Mesendoderm (in vitro differentiated cells): ENCODE data around the gene TMEM259.

Experiments used
- DNase-seq: peaks from one replicate; pipeline ENCODE4 v3.0.0; 2013
- H2AK5ac ChIP-seq: 2 replicates; pipeline ENCODE4 v1.6.1; 2013; ENCODE audit warnings: low read length, inconsistent platforms
- H2BK120ac ChIP-seq: 2 replicates; pipeline ENCODE4 v1.6.1; 2013; ENCODE audit warnings: low read depth, mild to moderate bottlenecking, low read length, moderate library complexity, mixed read lengths
- H2BK15ac ChIP-seq: replicated peaks from 2 replicates; pipeline ENCODE4 v1.6.1; 2013; ENCODE audit warnings: low read depth, mild to moderate bottlenecking, moderate library complexity
- H2BK5ac ChIP-seq: 2 replicates; pipeline ENCODE4 v1.6.1; 2013; ENCODE audit warnings: low read length, inconsistent platforms
- H3K18ac ChIP-seq: 2 replicates; pipeline ENCODE4 v1.6.1; 2013; ENCODE audit warnings: mild to moderate bottlenecking, low read length, mixed read lengths
- H3K23ac ChIP-seq: one replicate; pipeline ENCODE4 v1.6.1; 2013; ENCODE audit warnings: low read length
- H3K27ac ChIP-seq: 2 replicates; pipeline ENCODE4 v1.5.1; 2013; ENCODE audit warnings: low read depth, mild to moderate bottlenecking, inconsistent platforms, low read length, moderate library complexity
- H3K27me3 ChIP-seq: 2 replicates; pipeline ENCODE4 v1.6.1; 2013; ENCODE audit warnings: low read length, control low read depth, mild to moderate bottlenecking, inconsistent platforms; ENCODE audit not compliant: insufficient read depth, poor library complexity
- H3K36me3 ChIP-seq: 2 replicates; pipeline ENCODE4 v1.6.1; 2013; ENCODE audit warnings: low read length, inconsistent platforms; ENCODE audit not compliant: control insufficient read depth, insufficient read depth
- H3K4ac ChIP-seq: one replicate; pipeline ENCODE4 v1.6.1; 2013; ENCODE audit warnings: low read depth, mild to moderate bottlenecking, low read length, moderate library complexity
- H3K4me1 ChIP-seq: 2 replicates; pipeline ENCODE4 v1.6.1; 2013; ENCODE audit warnings: low read depth, low read length, inconsistent platforms; ENCODE audit not compliant: control insufficient read depth
- H3K4me2 ChIP-seq: 2 replicates; pipeline ENCODE4 v1.6.1; 2013; ENCODE audit warnings: low read length
- H3K4me3 ChIP-seq: 2 replicates; pipeline ENCODE4 v1.5.1; 2013; ENCODE audit warnings: mild to moderate bottlenecking, low read length
- H3K56ac ChIP-seq: one replicate; pipeline ENCODE4 v1.6.1; 2013; ENCODE audit warnings: low read length
- H3K79me1 ChIP-seq: 2 replicates; pipeline ENCODE4 v1.6.1; 2013; ENCODE audit warnings: low read length, inconsistent platforms
- H3K79me2 ChIP-seq: 2 replicates; pipeline ENCODE4 v1.6.1; 2013; ENCODE audit warnings: mild to moderate bottlenecking, low read length; ENCODE audit not compliant: control insufficient read depth, insufficient read depth
- H3K9ac ChIP-seq: 2 replicates; pipeline ENCODE4 v1.6.1; 2013; ENCODE audit warnings: low read length, inconsistent platforms
- H4K5ac ChIP-seq: one replicate; pipeline ENCODE4 v1.6.1; 2013; ENCODE audit warnings: low read length
- H4K8ac ChIP-seq: one replicate; pipeline ENCODE4 v1.6.1; 2013; ENCODE audit warnings: low read depth, mild to moderate bottlenecking, control low read depth, low read length, moderate library complexity
- WGBS: extraction: QIAGEN DNeasy Blood & Tissue Kit; methylation state at CpG from one replicate; pipeline ENCODE4 v1.1.7; 2013; ENCODE audit warnings: low lambda C conversion rate, missing lambda C conversion rate; ENCODE audit not compliant: insufficient coverage; ENCODE audit errors: extremely low coverage; 5-methylcytosine and 5-hydroxymethylcytosine counted together

TMEM259 gene

DNA sequence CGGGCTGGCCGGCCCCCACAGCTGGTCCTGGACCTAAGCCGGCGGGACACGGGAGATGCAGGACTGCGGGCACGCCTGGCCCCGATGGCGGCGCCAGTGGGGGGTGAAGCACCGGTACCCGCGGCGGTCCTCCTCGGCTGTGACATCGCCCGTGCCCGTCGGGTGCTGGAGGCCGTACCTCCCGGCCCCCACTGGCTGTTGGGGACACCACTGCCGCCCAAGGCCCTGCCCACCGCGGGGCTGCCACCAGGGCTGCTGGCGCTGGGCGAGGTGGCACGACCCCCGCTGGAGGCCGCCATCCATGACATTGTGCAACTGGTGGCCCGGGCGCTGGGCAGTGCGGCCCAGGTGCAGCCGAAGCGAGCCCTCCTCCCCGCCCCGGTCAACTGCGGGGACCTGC is 17.6 kb downstream of the TMEM259 start:
- Histone ChIP-seq H3K4me1 (no peaks in the 10 kb centered on the region), H3K79me1 (no peaks in the 10 kb centered on the region), H2BK120ac (no peak overlapping the region), H3K4me2 (no peak overlapping the region), H2BK5ac (no peak overlapping the region), H4K5ac (no peak overlapping the region), H3K27ac (no peak overlapping the region), H3K27me3 (peaks cover 5% of the 10 kb centered on the region), H3K4ac (no peak overlapping the region), H3K36me3 (no peaks in the 10 kb centered on the region), H3K56ac (no peak overlapping the region), H3K4me3 (no peak overlapping the region), H3K23ac (no peak overlapping the region), H3K79me2 (no peaks in the 10 kb centered on the region), H3K9ac (no peak overlapping the region), H4K8ac (no peak overlapping the region), H2AK5ac (no peak overlapping the region), H2BK15ac (no peak overlapping the region), H3K18ac (no peak overlapping the region)
- DNase-seq, result no peak
- WGBS, result no CpG with 5 or more reads among the region's 37 CpGs

DNA sequence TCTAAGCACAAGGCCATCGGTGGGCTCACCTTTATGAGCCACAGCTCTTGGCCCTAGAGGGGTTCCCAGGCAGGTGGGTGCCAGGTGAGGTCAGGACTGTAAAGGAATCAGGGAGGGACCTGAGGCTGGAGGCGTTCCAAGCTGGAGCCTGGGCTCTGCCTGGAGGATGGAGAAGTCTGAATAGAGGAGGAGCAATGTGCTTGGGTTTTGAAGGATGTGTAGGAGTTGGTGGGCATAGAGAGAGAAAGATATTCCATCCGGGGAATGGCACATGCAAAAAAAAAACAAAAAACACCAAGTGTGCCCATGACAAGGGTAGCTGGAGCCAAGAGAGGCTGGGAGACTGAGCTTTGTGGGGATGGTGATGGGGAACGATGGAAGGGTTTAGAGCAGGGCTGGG is 18.3 kb downstream of the TMEM259 start:
- Histone ChIP-seq H3K79me1 (no peaks in the 10 kb centered on the region), H3K27me3 (peaks cover 5% of the 10 kb centered on the region)
- no CpG with 5 or more reads among the region's 4 CpGs for WGBS

DNA sequence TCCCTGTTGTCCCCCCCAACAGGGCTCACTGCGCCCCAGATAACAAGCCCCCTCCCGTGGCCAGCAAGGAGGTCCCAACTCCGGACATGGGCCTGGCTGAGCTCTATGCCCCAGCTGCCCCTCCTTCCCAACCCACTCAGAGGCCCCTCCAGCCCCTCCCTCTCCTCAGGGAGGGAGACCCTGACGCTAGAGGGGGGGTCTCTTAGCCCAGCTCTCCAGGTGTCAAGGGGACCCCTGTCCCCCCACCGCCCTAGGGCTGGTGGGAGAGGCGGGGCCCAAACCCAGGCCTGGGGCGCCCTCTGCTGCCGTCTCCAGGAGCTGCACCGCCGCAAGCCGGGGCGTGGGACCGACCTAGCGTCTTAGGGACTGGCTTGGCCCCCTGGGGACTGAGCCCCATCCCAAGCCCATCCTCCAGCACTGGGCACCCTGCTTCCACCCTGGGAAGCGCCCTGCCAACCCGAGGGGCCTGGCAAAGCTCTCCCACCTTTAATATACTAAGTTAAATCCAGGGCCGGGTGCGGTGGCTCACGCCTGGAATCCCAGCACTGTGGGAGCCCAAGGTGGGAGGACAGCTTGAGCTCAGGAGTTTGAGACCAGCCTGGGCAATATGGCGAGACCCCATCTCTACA is 19.3 kb downstream of the TMEM259 start:
- Histone ChIP-seq H3K4ac (no peak overlapping the region), H3K4me3 (no peak overlapping the region), H2BK15ac (no peak overlapping the region), H3K4me2 (no peak overlapping the region), H2BK120ac (no peak overlapping the region), H3K27me3 (peaks cover 5% of the 10 kb centered on the region), H3K27ac (no peak overlapping the region), H3K56ac (no peak overlapping the region), H3K4me1 (no peaks in the 10 kb centered on the region), H3K79me1 (no peaks in the 10 kb centered on the region), H3K9ac (no peak overlapping the region), H4K5ac (no peak overlapping the region), H4K8ac (no peak overlapping the region), H2BK5ac (no peak overlapping the region), H3K23ac (no peak overlapping the region), H2AK5ac (no peak overlapping the region), H3K36me3 (no peaks in the 10 kb centered on the region), H3K79me2 (no peaks in the 10 kb centered on the region), H3K18ac (no peak overlapping the region)
- DNase-seq, result peak; percentile 55
- no CpG with 5 or more reads among the region's 20 CpGs for WGBS

More for the DNA sequence above, 18.3 kb downstream of the TMEM259 start:
- H3K36me3 ChIP-seq, result no peaks in the 10 kb centered on the region
- no peak for DNase-seq
- H3K56ac ChIP-seq, result no peak overlapping the region
- no peak overlapping the region for H3K4ac ChIP-seq
- H3K4me3 ChIP-seq, result no peak overlapping the region
- no peaks in the 10 kb centered on the region for H3K4me1 ChIP-seq
- no peak overlapping the region for H4K5ac ChIP-seq
- H3K27ac ChIP-seq, result no peak overlapping the region
- H3K9ac ChIP-seq, result no peak overlapping the region
- no peak overlapping the region for H3K18ac ChIP-seq
- H4K8ac ChIP-seq, result no peak overlapping the region
- H3K23ac ChIP-seq, result no peak overlapping the region
- no peak overlapping the region for H3K4me2 ChIP-seq
- H2AK5ac ChIP-seq, result no peak overlapping the region
- H3K79me2 ChIP-seq, result no peaks in the 10 kb centered on the region
- H2BK120ac ChIP-seq, result no peak overlapping the region
- no peak overlapping the region for H2BK5ac ChIP-seq
- H2BK15ac ChIP-seq, result no peak overlapping the region

DNA sequence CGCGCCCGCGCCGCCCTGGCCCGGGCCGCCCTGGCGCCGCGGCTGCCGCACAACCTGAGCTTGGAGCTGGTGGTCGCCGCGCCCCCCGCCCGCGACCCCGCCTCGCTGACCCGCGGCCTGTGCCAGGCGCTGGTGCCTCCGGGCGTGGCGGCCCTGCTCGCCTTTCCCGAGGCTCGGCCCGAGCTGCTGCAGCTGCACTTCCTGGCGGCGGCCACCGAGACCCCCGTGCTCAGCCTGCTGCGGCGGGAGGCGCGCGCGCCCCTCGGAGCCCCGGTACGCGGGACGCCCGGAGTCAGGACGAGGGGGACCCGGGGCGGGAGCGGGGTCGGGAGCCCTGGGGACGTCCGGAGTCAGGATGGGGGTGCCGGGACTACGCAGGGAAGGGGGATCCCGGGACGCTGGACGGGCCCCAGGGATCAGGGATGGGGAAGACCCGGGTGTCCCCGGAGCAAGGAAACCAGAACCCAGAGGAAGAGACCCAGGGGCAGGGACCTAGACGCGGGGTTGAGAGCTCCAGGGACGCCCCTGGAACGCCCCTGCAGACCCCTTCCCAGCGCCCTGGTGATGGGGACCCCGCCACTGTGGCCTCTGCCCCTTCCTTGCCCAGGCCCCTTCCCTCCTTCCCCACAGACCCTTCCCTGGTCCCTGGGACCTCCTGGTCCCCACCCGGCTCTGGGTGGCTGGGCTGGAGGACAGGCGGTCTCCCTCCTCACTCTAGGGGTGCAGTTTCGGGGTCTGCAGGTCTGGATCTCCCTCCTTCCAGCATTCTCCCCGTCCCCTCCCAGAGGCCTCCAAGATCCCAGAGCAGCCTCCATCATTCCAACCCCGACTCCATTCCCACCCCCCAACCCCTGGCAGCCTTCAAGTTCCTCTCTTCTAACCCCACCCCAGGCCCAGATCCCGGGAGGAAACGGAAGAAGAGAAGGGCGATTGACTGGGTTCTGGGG is 20.1 kb downstream of the TMEM259 start:
- Histone ChIP-seq H2BK15ac (no peak overlapping the region), H3K27me3 (peaks cover 5% of the 10 kb centered on the region), H3K27ac (no peak overlapping the region), H3K56ac (peak overlapping the region; percentile 49), H4K8ac (no peak overlapping the region), H2AK5ac (no peak overlapping the region), H3K4me1 (no peaks in the 10 kb centered on the region), H2BK120ac (no peak overlapping the region), H3K79me1 (no peaks in the 10 kb centered on the region), H3K9ac (no peak overlapping the region), H3K18ac (no peak overlapping the region), H3K4ac (no peak overlapping the region), H3K4me3 (no peak overlapping the region), H3K4me2 (no peak overlapping the region), H3K36me3 (no peaks in the 10 kb centered on the region), H4K5ac (no peak overlapping the region), H3K23ac (no peak overlapping the region), H2BK5ac (no peak overlapping the region), H3K79me2 (no peaks in the 10 kb centered on the region)
- no CpG with 5 or more reads among the region's 73 CpGs for WGBS
- DNase-seq, result no peak

DNA sequence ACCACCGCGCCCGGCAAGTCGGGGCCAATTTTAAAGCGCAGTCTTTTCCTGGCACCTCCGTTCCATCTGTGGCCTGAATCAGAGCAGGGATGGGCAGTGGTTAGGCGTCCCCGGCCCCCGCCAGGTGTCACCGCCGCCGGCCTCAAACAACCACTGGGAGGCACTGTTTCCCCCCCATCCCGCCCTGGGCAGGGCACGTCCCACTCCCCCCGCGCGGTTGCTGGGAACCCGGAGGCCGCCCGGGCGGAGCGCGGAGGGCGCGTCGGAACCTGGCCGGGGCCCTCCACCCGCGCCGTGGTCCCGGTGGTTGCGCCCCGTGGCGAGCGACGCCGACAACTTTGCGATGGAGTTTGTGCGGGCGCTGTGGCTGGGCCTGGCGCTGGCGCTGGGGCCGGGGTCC is 20.8 kb downstream of the TMEM259 start, which contains the start of gene GRIN3B:
Gene GRIN3B (plus strand): TSS at position 325 of the 400 bp plus-strand sequence. CDS start 19 bp downstream, at position 344.
- peak; percentile 69 for DNase-seq
- Histone ChIP-seq H3K4ac (no peak within 1 kb of the TSS), H2BK120ac (no peak within 1 kb of the TSS), H4K8ac (no peak within 1 kb of the TSS), H3K79me2 (no peaks in the 10 kb centered on the region), H3K4me1 (no peaks in the 10 kb centered on the region), H2AK5ac (no peak within 1 kb of the TSS), H3K27ac (no peak within 1 kb of the TSS), H3K9ac (peak within 1 kb of the TSS; percentile 44), H3K56ac (peak within 1 kb of the TSS; percentile 56), H3K18ac (no peak within 1 kb of the TSS), H3K4me3 (no peak within 1 kb of the TSS), H2BK5ac (no peak within 1 kb of the TSS), H3K79me1 (no peaks in the 10 kb centered on the region), H2BK15ac (no peak within 1 kb of the TSS), H3K4me2 (peak within 1 kb of the TSS; percentile 52), H4K5ac (no peak within 1 kb of the TSS), H3K36me3 (no peaks in the 10 kb centered on the region), H3K27me3 (peaks cover 5% of the 10 kb centered on the region), H3K23ac (no peak within 1 kb of the TSS)
- WGBS, result no CpG with 5 or more reads among the region's 43 CpGs
